GM12878 (cell line): Measurements from ENCODE around the gene EXD3.

Source experiments
- CBX3 ChIP-seq: fragments of 200-600 bp; sonication (generic); IDR thresholded peaks from 2 replicates; pipeline ENCODE4 v1.6.1; 2016; ENCODE audit warnings: low read depth, borderline replicate concordance
- CREM ChIP-seq: IDR thresholded peaks from 2 replicates; pipeline ENCODE4 v1.6.1; 2014; ENCODE audit warnings: antibody characterized with exemption, low read depth
- CTCF ChIP-seq, 3 experiments: IDR thresholded peaks in 2 of 3; conservative IDR thresholded peaks in 1 of 3; 2 replicates each; pipeline ENCODE4 v1.5.1; 2011; ENCODE audit warnings: low read depth in 3 of 3, low read length in 3 of 3, mild to moderate bottlenecking in 3 of 3, control low read depth in 2 of 3, moderate library complexity in 2 of 3, inconsistent platforms in 1 of 3, mixed read lengths in 1 of 3; ENCODE audit not compliant: control insufficient read depth in 2 of 3, insufficient read depth in 1 of 3; ENCODE audit errors: extremely low read depth in 1 of 3
- FOXM1 ChIP-seq: IDR thresholded peaks from 2 replicates; pipeline ENCODE4 v1.6.1; 2012; ENCODE audit warnings: low read depth, mild to moderate bottlenecking, inconsistent platforms, low read length, moderate library complexity
- IRF3 ChIP-seq: fragments of 450-650 bp; IDR thresholded peaks from 2 replicates; pipeline ENCODE4 v1.6.1; 2014; ENCODE audit warnings: mild to moderate bottlenecking
- KDM1A ChIP-seq: fragments of 200-600 bp; sonication (generic); IDR thresholded peaks from 2 replicates; pipeline ENCODE4 v1.6.1; 2016; ENCODE audit warnings: borderline replicate concordance
- MAX ChIP-seq: IDR thresholded peaks from 2 replicates; pipeline ENCODE4 v1.6.1; 2012; ENCODE audit warnings: low read depth, low read length, improper control_type of control experiment
- MYC ChIP-seq: IDR thresholded peaks from 2 replicates; pipeline ENCODE4 v1.6.1; 2011; ENCODE audit warnings: mild to moderate bottlenecking, low read length, moderate library complexity, inconsistent platforms; ENCODE audit not compliant: insufficient read depth, insufficient replicate concordance, insufficient read length, severe bottlenecking
- NFXL1 ChIP-seq: fragments of 450-650 bp; IDR thresholded peaks from 2 replicates; pipeline ENCODE4 v1.6.1; 2017; ENCODE audit warnings: antibody characterized with exemption, mild to moderate bottlenecking, borderline replicate concordance
- POLR2A ChIP-seq: IDR thresholded peaks from 2 replicates; pipeline ENCODE4 v1.6.1; 2011; ENCODE audit warnings: low read depth, mild to moderate bottlenecking, low read length
- TAF1 ChIP-seq: IDR thresholded peaks from 2 replicates; pipeline ENCODE4 v1.6.1; 2011; ENCODE audit warnings: mild to moderate bottlenecking, low read depth, low read length, borderline replicate concordance
- TCF7 ChIP-seq: IDR thresholded peaks from 2 replicates; pipeline ENCODE4 v1.6.1; 2014; ENCODE audit warnings: antibody characterized with exemption, borderline replicate concordance
- ZBTB33 ChIP-seq: fragments of 450-650 bp; IDR thresholded peaks from 2 replicates; pipeline ENCODE4 v1.6.1; 2017; ENCODE audit warnings: mild to moderate bottlenecking

GRCh38 chr9:137311171-137311985 is 111.6 kb downstream of the EXD3 start:
- TF ChIP-seq POLR2A, result no peak
- TF ChIP-seq CREM, result no peak
- TF ChIP-seq IRF3, result no peak
- TF ChIP-seq CTCF (IDR thresholded peaks at IDR 0.05 in 2 of 3, conservative IDR thresholded peaks at IDR 0.05 in 1 of 3; ENCODE audit: control insufficient read depth in 2 of 3, extremely low read depth in 1 of 3, insufficient read depth in 1 of 3, low read depth in 3 of 3, low read length in 3 of 3), result no peak
- TF ChIP-seq ZBTB33, result no peak
- no peak for TF ChIP-seq NFXL1
- TF ChIP-seq CBX3, result no peak
- no peak for TF ChIP-seq MAX
- TF ChIP-seq MYC, result no peak
- no peak for TF ChIP-seq FOXM1
- TF ChIP-seq TCF7, result no peak
- no peak for TF ChIP-seq TAF1
- no peak for TF ChIP-seq KDM1A
